ENCODE results near the gene KLKB1. TPM values are rescaled to one million over a fixed set of nuclear protein-coding genes. Genes with fewer than 3 reads are reported as not detected.

KLKB1 gene
- total RNA-seq, 4 donors from 2014 or later, result 1.7 to 2.0 (median 1.9) TPM; not detected in 1

- 50 to 61% methylated on average over 1 to 2 of the region's 2 CpGs for WGBS, 2 donors (ENCODE audit: low coverage in 1 of 2)
- H3K27ac ChIP-seq, result no peak overlapping the region
- DNase-seq, result no peak
These were observed 7.1 kb downstream of the KLKB1 start for GRCh38 chr4:186234367-186234766.

DNA sequence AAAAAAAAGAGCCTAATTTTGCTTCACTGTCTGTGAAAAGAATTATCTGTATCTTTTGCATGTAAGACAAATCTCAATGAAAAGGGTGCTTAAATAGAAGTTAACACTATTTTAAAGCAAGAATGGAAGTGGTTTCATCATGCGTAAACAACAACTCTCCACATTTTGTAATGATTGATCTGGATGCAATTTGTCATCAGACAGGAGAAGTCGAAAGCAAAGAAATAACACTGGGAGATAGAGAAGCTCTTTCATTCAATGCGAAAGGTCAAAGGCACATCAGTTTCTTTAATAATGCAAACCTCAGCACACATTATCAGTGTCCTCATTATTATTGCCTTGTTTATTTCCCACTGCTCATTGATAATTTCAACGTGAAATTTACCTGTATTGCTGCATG, 8.8 kb downstream of the KLKB1 start:
- in situ Hi-C loops (cut with MboI; ENCODE audit: low pct_ligation_motif_present in 1 of 4, low pct_unique_long_range_greater_than_20kb in 1 of 4, low sequenced_read_pairs in 3 of 4), result no loop called here
- H3K4me1 ChIP-seq, result no peaks in the 10 kb centered on the region
- no peak overlapping the region for H3K27ac ChIP-seq
- H3K9me3 ChIP-seq, result no peaks in the 10 kb centered on the region
- no peak for TF ChIP-seq EP300 (IDR thresholded peaks at IDR 0.05; ENCODE audit: low read depth)
- TF ChIP-seq POLR2A (IDR thresholded peaks at IDR 0.05), result no peak
- no peak for TF ChIP-seq CTCF (IDR thresholded peaks at IDR 0.05)
- no peak for TF ChIP-seq POLR2AphosphoS5 (IDR thresholded peaks at IDR 0.05)
- no peak for DNase-seq
- H3K4me3 ChIP-seq, result no peak overlapping the region
- 81 to 86% methylated on average over 4 of the region's 4 CpGs for WGBS, 2 donors (ENCODE audit: low coverage in 1 of 2)
- H3K36me3 ChIP-seq, result no peaks in the 10 kb centered on the region
- H3K27me3 ChIP-seq, result no peaks in the 10 kb centered on the region
- intact Hi-C loops (cut with DNase I; ENCODE audit: low total_unique reads), result no loop called here

More at GRCh38 chr4:186234367-186234766, 7.1 kb downstream of the KLKB1 start:
- no peak for TF ChIP-seq CTCF (IDR thresholded peaks at IDR 0.05)
- TF ChIP-seq POLR2AphosphoS5 (IDR thresholded peaks at IDR 0.05), result no peak
- no peak for TF ChIP-seq EP300 (IDR thresholded peaks at IDR 0.05; ENCODE audit: low read depth)
- TF ChIP-seq POLR2A (IDR thresholded peaks at IDR 0.05), result no peak
- intact Hi-C loops (cut with DNase I; ENCODE audit: low total_unique reads) (no loop called here), in situ Hi-C loops (cut with MboI; ENCODE audit: low pct_ligation_motif_present in 1 of 4, low pct_unique_long_range_greater_than_20kb in 1 of 4, low sequenced_read_pairs in 3 of 4) (no loop called here)
- H3K9me3 ChIP-seq, result no peaks in the 10 kb centered on the region
- no peaks in the 10 kb centered on the region for H3K4me1 ChIP-seq
- no peaks in the 10 kb centered on the region for H3K27me3 ChIP-seq
- H3K36me3 ChIP-seq, result no peaks in the 10 kb centered on the region
- H3K4me3 ChIP-seq, result no peak overlapping the region

- no peaks in the 10 kb centered on the region for H3K4me1 ChIP-seq
- no peaks in the 10 kb centered on the region for H3K9me3 ChIP-seq
- no peaks in the 10 kb centered on the region for H3K36me3 ChIP-seq
- in situ Hi-C loops (cut with MboI; ENCODE audit: low pct_ligation_motif_present in 1 of 4, low pct_unique_long_range_greater_than_20kb in 1 of 4, low sequenced_read_pairs in 3 of 4), result no loop called here
- no peak for TF ChIP-seq POLR2AphosphoS5 (IDR thresholded peaks at IDR 0.05)
- no peak for TF ChIP-seq CTCF (IDR thresholded peaks at IDR 0.05)
- no peak for TF ChIP-seq POLR2A (IDR thresholded peaks at IDR 0.05)
- no peak for TF ChIP-seq EP300 (IDR thresholded peaks at IDR 0.05; ENCODE audit: low read depth)
- H3K4me3 ChIP-seq, result no peak overlapping the region
- H3K27ac ChIP-seq, result no peak overlapping the region
- WGBS, 2 donors (ENCODE audit: low coverage in 1 of 2), result 86 to 88% methylated on average over 1 to 7 of the region's 7 CpGs
- no peaks in the 10 kb centered on the region for H3K27me3 ChIP-seq
- intact Hi-C loops (cut with DNase I; ENCODE audit: low total_unique reads), result no loop called here
- DNase-seq, result no peak
These were observed 13.1 kb downstream of the KLKB1 start for GRCh38 chr4:186240452-186240847.

GRCh38 chr4:186240848-186241491, 13.7 kb downstream of the KLKB1 start:
- Histone ChIP-seq H3K27ac (no peak overlapping the region), H3K4me3 (no peak overlapping the region), H3K9me3 (no peaks in the 10 kb centered on the region), H3K36me3 (no peaks in the 10 kb centered on the region), H3K27me3 (no peaks in the 10 kb centered on the region), H3K4me1 (no peaks in the 10 kb centered on the region)
- in situ Hi-C loops (cut with MboI; ENCODE audit: low pct_ligation_motif_present in 1 of 4, low pct_unique_long_range_greater_than_20kb in 1 of 4, low sequenced_read_pairs in 3 of 4) (no loop called here), intact Hi-C loops (cut with DNase I; ENCODE audit: low total_unique reads) (no loop called here)
- DNase-seq, result no peak
- WGBS, 2 donors (ENCODE audit: low coverage in 1 of 2), result 69% methylated on average over 7 of the region's 7 CpGs; no CpG with 5 or more reads in 1 of the 2 donors
- no peak for TF ChIP-seq EP300 (IDR thresholded peaks at IDR 0.05; ENCODE audit: low read depth)
- TF ChIP-seq CTCF (IDR thresholded peaks at IDR 0.05), result no peak
- TF ChIP-seq POLR2AphosphoS5 (IDR thresholded peaks at IDR 0.05), result no peak
- no peak for TF ChIP-seq POLR2A (IDR thresholded peaks at IDR 0.05)

All from transverse colon (tissue), 4 donors.